HG03571 (cell line): ENCODE data around the gene DIS3L.
"Not testable (repeated sequence)": the region's sequence is repeated elsewhere in the genome, so short reads cannot be mapped to it uniquely, and the experiment has no call there.

Experiments used
- ATAC-seq: cut with Tn5 transposase; IDR thresholded peaks from one replicate; pipeline ENCODE4 v1.9.1; 2021; ENCODE audit not compliant: unreplicated experiment

The DIS3L gene

GRCh38 chr15:66293419-66294156 is at the start of gene DIS3L:
Gene DIS3L (plus strand): TSS chr15:66293568. CDS start chr15:66293597, 29 bp downstream.
- ATAC-seq = peak; percentile 62

- ATAC-seq = not testable (repeated sequence)
Measured at GRCh38 chr15:66245832-66246231, 47.5 kb upstream of the DIS3L start.

GRCh38 chr15:66246937-66247336 is 46.4 kb upstream of the DIS3L start:
- no peak for ATAC-seq

DNA sequence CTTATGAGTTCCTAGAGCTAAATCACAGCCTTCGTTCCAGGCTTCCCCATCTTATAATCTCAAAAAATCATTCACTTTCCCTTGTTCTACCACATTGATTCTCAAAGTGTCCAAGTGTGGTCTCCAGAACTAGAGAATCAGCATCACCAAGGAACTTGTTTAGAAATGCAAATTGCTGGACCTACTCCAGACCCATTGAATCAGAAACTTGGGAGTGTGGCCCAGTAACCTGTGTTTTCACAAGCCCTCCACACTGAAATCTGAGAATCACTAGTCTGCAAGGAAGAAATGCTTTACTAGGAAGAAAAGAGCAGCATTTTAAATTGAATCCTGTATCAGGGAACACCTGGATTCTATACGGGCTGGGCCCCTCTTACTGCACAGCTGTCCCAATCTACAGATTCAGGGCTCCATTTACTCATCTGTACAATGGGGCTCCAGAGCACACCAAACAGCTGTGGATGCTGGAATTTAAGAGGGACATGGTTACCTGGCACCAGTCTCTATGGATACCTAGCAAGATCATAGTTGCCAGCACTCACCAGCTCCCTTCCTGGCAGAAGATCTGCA is 43.7 kb upstream of the DIS3L start:
- ATAC-seq = no peak

- no peak for ATAC-seq
Measured at GRCh38 chr15:66251065-66251789, 42.1 kb upstream of the DIS3L start.

DNA sequence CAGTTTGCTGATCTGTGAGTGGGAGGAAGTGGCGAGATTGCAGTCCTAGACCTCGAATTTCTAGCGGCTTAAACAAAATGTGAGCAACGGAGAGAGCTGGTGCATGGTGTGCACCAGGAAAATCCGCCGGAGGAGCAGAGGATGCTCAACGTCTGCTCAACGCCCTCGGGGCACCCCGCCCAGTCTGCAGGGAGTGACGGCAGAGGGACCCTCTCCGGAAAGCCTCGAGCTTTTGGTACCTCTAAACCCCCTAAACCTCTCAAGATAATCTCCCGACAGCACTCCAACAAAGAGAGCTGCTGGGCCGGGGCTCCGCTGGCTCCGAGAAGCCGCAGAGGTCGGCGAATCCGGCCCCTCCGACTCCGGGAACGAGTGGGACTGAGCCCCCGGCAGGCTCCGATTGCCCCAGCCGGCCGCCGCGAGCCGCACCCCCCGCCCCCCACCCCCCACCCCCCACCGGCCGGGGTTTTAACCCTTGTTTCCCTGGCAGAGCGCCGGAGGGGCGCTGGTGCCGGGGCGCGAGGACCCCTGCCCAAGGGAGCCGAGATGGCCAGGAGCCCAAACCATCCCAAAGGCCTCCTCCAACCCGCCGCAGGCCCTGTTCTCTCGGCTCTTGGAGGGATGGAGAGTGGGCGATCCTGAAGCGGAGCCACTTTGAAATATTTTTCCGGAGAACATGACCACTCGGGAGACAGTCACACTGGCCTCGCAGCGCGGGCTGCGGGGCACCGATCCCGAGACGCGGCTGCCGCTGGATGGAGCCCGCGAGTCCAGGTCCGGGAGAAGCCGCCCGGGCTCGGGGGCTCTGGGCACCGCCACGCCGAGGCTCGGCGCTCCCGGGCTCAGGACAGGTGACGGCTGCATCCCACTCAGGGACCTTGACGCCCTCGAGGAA is 41.3 kb upstream of the DIS3L start:
- no peak for ATAC-seq

DNA sequence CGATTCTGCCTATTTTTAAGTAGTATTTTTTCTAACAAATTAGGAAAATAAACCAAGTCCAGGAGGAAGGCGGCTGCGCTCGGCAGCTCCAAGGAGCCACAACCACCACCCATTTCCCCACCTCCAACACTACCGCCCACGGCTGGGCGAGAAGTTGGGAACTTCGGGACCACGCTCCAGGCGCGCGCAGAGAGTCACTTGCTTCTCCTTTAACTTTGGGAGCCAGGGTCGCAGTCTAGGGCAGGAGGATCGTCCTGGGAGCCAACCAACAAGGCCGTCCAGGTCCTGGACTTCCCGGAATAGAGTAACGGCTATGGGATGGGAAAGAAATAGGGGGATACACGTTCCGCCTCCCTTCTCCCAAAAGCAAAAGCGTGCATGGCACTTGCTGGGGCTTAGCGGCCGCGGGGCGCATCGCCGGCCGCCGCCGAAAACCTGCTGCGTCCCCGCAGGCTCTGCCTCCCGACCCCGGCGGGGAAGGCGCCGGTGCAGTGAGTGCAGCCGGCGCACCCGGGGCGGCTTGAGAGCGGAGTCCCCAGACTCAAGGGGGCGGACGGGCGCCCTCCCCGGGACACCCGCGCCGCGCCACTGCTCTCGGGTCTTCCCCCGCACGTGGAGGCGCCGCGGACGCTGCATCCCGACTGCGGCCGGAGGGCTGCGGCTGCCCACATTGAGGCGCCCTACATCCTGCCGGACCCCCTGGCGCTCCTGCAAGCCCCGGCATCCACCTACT is 40.5 kb upstream of the DIS3L start:
- no peak for ATAC-seq

- no peak for ATAC-seq
Measured at GRCh38 chr15:66253418-66254088, 39.8 kb upstream of the DIS3L start, which contains the start of gene MEGF11. Gene MEGF11 (minus strand): TSS chr15:66253750. CDS start chr15:66128403, 125,347 bp downstream.

GRCh38 chr15:66254089-66254950 is 39.0 kb upstream of the DIS3L start:
- ATAC-seq = no peak

DNA sequence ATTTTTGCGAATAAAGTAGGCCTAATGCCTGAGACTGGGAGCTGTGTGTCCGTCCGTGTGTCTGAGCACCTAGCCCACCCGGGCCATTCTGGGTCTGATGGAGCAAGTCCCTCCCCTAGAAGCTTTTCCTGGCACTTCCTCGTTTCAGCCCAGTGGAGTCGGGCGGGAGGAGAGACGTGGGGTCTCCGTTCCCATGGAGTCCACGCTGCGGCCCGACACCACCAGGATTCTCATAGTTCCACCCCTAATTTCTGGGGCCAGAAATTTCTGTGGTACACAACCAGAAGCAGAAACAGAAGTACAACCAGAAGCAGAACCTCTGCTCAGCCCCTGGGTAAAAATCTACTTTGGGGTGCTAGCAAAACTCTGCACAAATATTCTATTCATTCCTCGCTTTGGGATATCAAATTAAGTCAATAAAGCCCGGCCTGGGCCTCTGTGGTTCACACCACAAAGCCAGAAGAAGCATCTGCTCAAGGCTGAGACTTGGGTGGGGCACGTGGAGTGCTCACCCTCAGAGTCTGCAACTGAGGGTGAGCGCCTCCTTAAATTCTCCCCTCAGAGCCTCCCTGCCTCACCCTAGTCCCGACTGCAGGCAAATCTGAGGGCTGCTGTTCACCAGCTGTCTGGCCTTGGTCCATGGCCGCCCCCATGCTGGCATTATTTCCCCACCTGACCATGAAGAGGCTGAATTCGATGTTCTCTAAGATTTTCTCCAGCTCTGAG is 38.3 kb upstream of the DIS3L start:
- ATAC-seq = no peak

GRCh38 chr15:66256692-66257091 is 36.7 kb upstream of the DIS3L start:
- ATAC-seq = no peak

DNA sequence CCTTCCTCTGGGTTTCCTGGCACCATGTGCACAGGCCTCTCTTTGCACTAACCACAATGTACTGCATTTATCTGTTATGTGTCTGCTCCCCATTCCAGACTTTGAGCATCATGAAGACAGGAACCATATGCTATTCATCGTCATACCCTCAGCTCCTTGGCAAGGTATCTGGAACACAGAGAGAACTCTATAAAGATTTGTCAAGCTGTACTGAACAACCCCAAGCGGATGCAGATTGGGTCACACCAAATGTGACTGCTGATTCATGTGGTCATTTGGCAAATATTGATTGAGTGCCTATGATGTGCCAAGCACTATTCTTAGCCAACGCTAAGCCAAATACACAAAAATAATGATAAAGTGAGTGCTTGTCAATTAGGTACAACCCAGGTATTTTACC is 32.3 kb upstream of the DIS3L start:
- ATAC-seq = no peak

DNA sequence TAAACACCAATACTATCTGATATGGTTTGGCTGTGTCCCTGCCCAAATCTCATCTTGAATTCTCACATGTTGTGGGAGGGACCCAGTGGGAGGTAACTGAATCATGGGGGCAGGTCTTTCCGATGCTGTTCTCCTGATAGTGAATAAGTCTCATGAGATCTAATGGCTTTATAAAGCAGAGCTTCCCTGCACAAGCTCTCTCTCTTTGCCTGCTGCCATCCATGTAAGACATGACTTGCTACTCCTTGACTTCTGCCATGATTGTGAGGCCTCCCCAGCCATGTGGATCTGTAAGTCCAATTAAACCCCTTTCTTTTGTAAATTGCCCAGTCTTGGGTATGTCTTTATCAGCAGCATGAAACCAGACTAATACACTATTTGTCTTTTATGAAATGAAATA is 30.5 kb upstream of the DIS3L start:
- ATAC-seq = not testable (repeated sequence)

DNA sequence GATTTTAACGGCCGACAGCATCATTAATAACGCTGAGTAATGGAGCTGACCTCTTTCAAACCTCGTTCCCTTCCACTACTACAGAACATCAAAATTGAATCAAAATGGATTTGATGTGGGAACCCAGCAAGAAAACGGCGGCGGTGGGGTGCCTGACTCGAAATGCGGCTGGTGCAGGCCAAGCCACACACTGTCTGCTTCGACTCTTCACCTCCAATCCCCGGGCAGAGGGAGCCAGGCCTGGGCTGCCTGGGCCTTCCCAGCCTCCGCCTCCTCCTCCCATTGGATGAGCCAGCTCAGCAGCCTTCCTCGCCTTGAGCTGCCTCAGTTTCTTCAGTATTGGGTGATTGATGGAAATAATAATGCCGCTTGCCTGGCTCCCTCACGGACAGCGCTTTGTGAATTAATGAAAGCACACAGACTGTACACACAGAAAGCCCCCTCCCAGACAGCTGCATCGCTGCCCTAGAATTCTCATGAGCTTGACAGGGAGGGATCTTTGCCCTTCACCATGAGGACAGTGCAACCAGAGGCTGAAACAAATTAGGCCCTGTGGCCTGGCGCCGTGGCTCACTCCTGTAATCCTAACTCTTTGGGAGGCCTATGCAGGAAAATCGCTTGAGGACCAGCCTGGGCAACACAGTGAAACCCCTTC is 28.4 kb upstream of the DIS3L start:
- no peak for ATAC-seq

- no peak for ATAC-seq
Measured at GRCh38 chr15:66269326-66270090, 23.9 kb upstream of the DIS3L start.

DNA sequence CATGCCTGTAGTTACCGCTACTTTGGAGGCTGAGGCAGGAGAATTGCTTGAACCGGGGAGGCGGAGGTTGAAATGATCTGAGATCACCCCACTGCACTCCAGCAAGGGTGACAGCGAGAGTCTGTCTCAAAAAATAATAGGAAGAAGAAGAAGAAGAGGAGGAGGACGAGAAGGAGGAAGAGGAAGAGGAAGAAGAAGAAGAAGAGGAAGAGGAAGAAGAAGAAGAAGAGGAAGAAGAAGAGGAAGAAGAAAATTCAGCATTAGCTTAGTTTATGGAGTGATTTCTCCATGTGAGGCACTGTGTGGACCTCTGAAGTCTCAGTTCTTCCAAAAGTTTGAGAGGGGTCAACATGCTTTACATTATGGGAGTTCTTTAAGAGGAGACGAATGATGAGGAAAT is 22.4 kb upstream of the DIS3L start:
- no peak for ATAC-seq

GRCh38 chr15:66275352-66275751 is 18.0 kb upstream of the DIS3L start:
- ATAC-seq = no peak
